DMS53 (cell line): ENCODE data around the gene GYS2.

Experiments
- DNase-seq: peaks from one replicate; lab custom pipeline; 2025; lab: John Stamatoyannopoulos, UW

The GYS2 gene

GRCh38 chr12:21604245-21605101 is at the start of gene GYS2:
Gene GYS2, minus strand, starts transcription at chr12:21604847. Its CDS starts 255 bp downstream, at chr12:21604592.
- no peak for DNase-seq

- no peak for DNase-seq
These were observed 47.2 kb upstream of the GYS2 start for GRCh38 chr12:21651821-21652220.

- no peak for DNase-seq
These were observed 46.4 kb upstream of the GYS2 start for GRCh38 chr12:21650997-21651396.

GRCh38 chr12:21649034-21649433 is 44.4 kb upstream of the GYS2 start:
- no peak for DNase-seq

GRCh38 chr12:21648378-21648777 is 43.7 kb upstream of the GYS2 start:
- no peak for DNase-seq

GRCh38 chr12:21647179-21647578 is 42.5 kb upstream of the GYS2 start:
- no peak for DNase-seq

- peak; percentile 88 for DNase-seq
These were observed 40.4 kb upstream of the GYS2 start for GRCh38 chr12:21645041-21645500.

- no peak for DNase-seq
These were observed 39.9 kb upstream of the GYS2 start for GRCh38 chr12:21644516-21644915.

GRCh38 chr12:21643758-21644157 is 39.1 kb upstream of the GYS2 start:
- no peak for DNase-seq

GRCh38 chr12:21642707-21643389 is 38.2 kb upstream of the GYS2 start:
- DNase-seq, result no peak

GRCh38 chr12:21638054-21638891 is 33.6 kb upstream of the GYS2 start:
- DNase-seq, result peak; percentile 75

GRCh38 chr12:21634245-21634644 is 29.6 kb upstream of the GYS2 start:
- DNase-seq, result no peak

- no peak for DNase-seq
These were observed 26.7 kb upstream of the GYS2 start for GRCh38 chr12:21631367-21631766.

- peak; percentile 36 for DNase-seq
These were observed 23.3 kb upstream of the GYS2 start for GRCh38 chr12:21627924-21628323.

GRCh38 chr12:21618566-21618965 is 13.9 kb upstream of the GYS2 start:
- DNase-seq, result no peak

GRCh38 chr12:21617030-21617429 is 12.4 kb upstream of the GYS2 start:
- DNase-seq, result no peak

- no peak for DNase-seq
These were observed 10.8 kb upstream of the GYS2 start for GRCh38 chr12:21615431-21615830.

GRCh38 chr12:21614506-21614905 is 9.9 kb upstream of the GYS2 start:
- DNase-seq, result no peak

GRCh38 chr12:21613931-21614330 is 9.3 kb upstream of the GYS2 start:
- no peak for DNase-seq

GRCh38 chr12:21608196-21608595 is 3.5 kb upstream of the GYS2 start:
- DNase-seq, result no peak

- DNase-seq, result peak; percentile 66
These were observed 3.1 kb upstream of the GYS2 start for GRCh38 chr12:21607701-21608100.

- no peak for DNase-seq
These were observed 1.5 kb upstream of the GYS2 start for GRCh38 chr12:21606175-21606574.
